ENCODE measurements around the gene PLCD3.

- no peak for TF ChIP-seq CTCF (conservative IDR thresholded peaks at IDR 0.05 in 1 of 2, IDR thresholded peaks at IDR 0.05 in 1 of 2; ENCODE audit: extremely low read depth in 1 of 2, insufficient read depth in 1 of 2, low read depth in 1 of 2, low read length in 2 of 2)
- no peak for TF ChIP-seq EZH2 (IDR thresholded peaks at IDR 0.05; ENCODE audit: borderline replicate concordance, low read length)
Measured at GRCh38 chr17:45170931-45171337, 38.6 kb upstream of the PLCD3 start.

Measured in mammary epithelial cell (primary cell).